K562 (cell line): ENCODE results near the gene KLRF2. TPM values are rescaled to one million over a fixed set of nuclear protein-coding genes. Genes with fewer than 3 reads are reported as not detected.

Experiments
- ATAC-seq: fragments of 200-7000 bp; cut with Tn5 transposase; 3 replicates; pipeline ENCODE4 v1.9.1; 2020; ENCODE audit warnings: moderate library complexity
- BruUV-seq: library from RNA; stranded (reverse); fragments of 400-500 nt; replicated peaks from 2 replicates; lab custom pipeline; 2021; lab: Mats Ljungman, UMichigan
- CTCF ChIA-PET: fragments of 300-600 bp; formaldehyde crosslinking; extraction: SDS; loops from one replicate; lab custom pipeline; 2021; ENCODE audit warnings: low intra/inter-chr PET ratio; lab: Yijun Ruan, JAX
- POLR2A ChIA-PET: fragments of 300-600, 350-650 bp; sonication (Branson Sonifier 250); formaldehyde crosslinking; extraction: SDS; loops from one replicate; lab custom pipeline; 2021; ENCODE audit warnings: antibody characterized with exemption, inconsistent platforms; lab: Yijun Ruan, JAX
- DNase-seq, 4 experiments: peaks; one replicate each; pipeline versions ENCODE4 v3.0.0 to v3.0.0-alpha.2; 2011 to 2018; ENCODE audit warnings: low spot score in 3 of 4, mixed read lengths in 3 of 4; ENCODE audit errors: extremely low read depth in 1 of 4
- FAIRE-seq: peaks from 2 replicates; lab custom pipeline; 2011; peaks lifted over from hg19 to GRCh38; lab: Jason Lieb, UNC
- H2AFZ ChIP-seq: 2 replicates; pipeline ENCODE4 v1.6.0; 2011; ENCODE audit warnings: low read depth, low read length, control low read depth, inconsistent platforms
- H3K27ac ChIP-seq: fragments of 200-600 bp; 3 replicates; pipeline ENCODE4 v1.8.0; 2011; ENCODE audit warnings: low read depth, mild to moderate bottlenecking, control low read depth, inconsistent platforms, low read length, moderate library complexity, mixed read lengths; ENCODE audit errors: extremely low read depth
- H3K27me3 ChIP-seq, 2 experiments: fragments of 300-600 bp in 1 of 2; 2 replicates in 1 of 2; 3 replicates in 1 of 2; pipeline versions ENCODE4 v1.6.0 to v1.8.0; 2011; ENCODE audit warnings: inconsistent platforms in 2 of 2, low read length in 2 of 2, mild to moderate bottlenecking in 1 of 2, mixed read lengths in 1 of 2, moderate library complexity in 1 of 2; ENCODE audit not compliant: control insufficient read depth in 2 of 2, insufficient read depth in 2 of 2
- H3K36me3 ChIP-seq: fragments of 300-600 bp; 3 replicates; pipeline ENCODE4 v1.8.0; 2011; ENCODE audit warnings: mild to moderate bottlenecking, low read length, inconsistent platforms; ENCODE audit not compliant: control insufficient read depth, insufficient read depth
- H3K4me1 ChIP-seq, 2 experiments: fragments of 200-600 bp in 1 of 2; replicated peaks in 1 of 2; 2 replicates in 1 of 2; 3 replicates in 1 of 2; pipeline versions ENCODE4 v1.5.1 to v1.8.0; 2011; ENCODE audit warnings: inconsistent platforms in 2 of 2, low read length in 2 of 2, mild to moderate bottlenecking in 1 of 2, mixed read lengths in 1 of 2, moderate library complexity in 1 of 2; ENCODE audit not compliant: control insufficient read depth in 2 of 2, insufficient read depth in 2 of 2
- H3K4me2 ChIP-seq: 2 replicates; pipeline ENCODE4 v1.6.1; 2011; ENCODE audit warnings: low read length, control low read depth, inconsistent platforms, mixed read lengths; ENCODE audit not compliant: insufficient read depth
- H3K4me3 ChIP-seq: fragments of 200-600 bp; sonication (generic), shearing (Covaris generic); 2 replicates; pipeline ENCODE4 v1.5.1; 2016; ENCODE audit warnings: control low read depth, inconsistent platforms
- H3K79me2 ChIP-seq: fragments of 200-600 bp; 3 replicates; pipeline ENCODE4 v1.8.0; 2011; ENCODE audit warnings: low read length, inconsistent platforms; ENCODE audit not compliant: control insufficient read depth, insufficient read depth
- H3K9ac ChIP-seq, 2 experiments: 2 replicates each; pipeline versions ENCODE4 v1.6.0 to v1.6.1; 2011; ENCODE audit warnings: low read depth in 2 of 2, low read length in 2 of 2, control low read depth in 1 of 2, inconsistent platforms in 1 of 2, mild to moderate bottlenecking in 1 of 2, mixed read lengths in 1 of 2; ENCODE audit not compliant: insufficient read depth in 1 of 2
- H3K9me1 ChIP-seq: one replicate; pipeline ENCODE4 v1.6.0; 2011; ENCODE audit warnings: inconsistent platforms, mild to moderate bottlenecking, low read length, moderate library complexity; ENCODE audit not compliant: control insufficient read depth, insufficient read depth
- H3K9me3 ChIP-seq: replicated peaks from 2 replicates; pipeline ENCODE4 v1.5.1; 2011; ENCODE audit warnings: low read depth, low read length, inconsistent platforms; ENCODE audit not compliant: control insufficient read depth, insufficient read depth
- H4K20me1 ChIP-seq: replicated peaks from 2 replicates; pipeline ENCODE4 v1.6.1; 2011; ENCODE audit warnings: low read length, inconsistent platforms, mixed read lengths; ENCODE audit not compliant: control insufficient read depth, insufficient read depth
- CTBP1 ChIP-seq: fragments of 450-650 bp; IDR thresholded peaks from 2 replicates; pipeline ENCODE4 v1.6.1; 2016; ENCODE audit warnings: borderline replicate concordance
- ELF4 ChIP-seq: fragments of 450-650 bp; formaldehyde crosslinking; IDR thresholded peaks from 2 replicates; pipeline ENCODE4 v1.4.0; 2022; ENCODE audit warnings: missing genetic modification characterization
- ETS2 ChIP-seq: IDR thresholded peaks from 2 replicates; pipeline ENCODE4 v1.6.1; 2016; ENCODE audit warnings: borderline replicate concordance, missing genetic modification characterization, mild to moderate bottlenecking, moderate library complexity, missing compliant biosample characterization; ENCODE audit not compliant: poor library complexity, severe bottlenecking
- ETV6 ChIP-seq, 3 experiments: fragments of 150-350 bp in 1 of 3; sonication (generic) in 1 of 3; formaldehyde crosslinking in 1 of 3; IDR thresholded peaks; 2 replicates each; pipeline versions ENCODE4 v1.6.1 to v1.8.0; 2014 to 2022; ENCODE audit warnings: borderline replicate concordance in 2 of 3, low read depth in 2 of 3, antibody characterized with exemption in 1 of 3, low read length in 1 of 3, mild to moderate bottlenecking in 1 of 3, missing genetic modification reagents in 1 of 3
- HDAC6 ChIP-seq: IDR thresholded peaks from 2 replicates; pipeline ENCODE4 v1.6.1; 2012; ENCODE audit warnings: low read depth, mild to moderate bottlenecking, control low read depth, inconsistent platforms, low read length, moderate library complexity
- HMGXB4 ChIP-seq: sonication (generic); formaldehyde crosslinking; IDR thresholded peaks from 2 replicates; pipeline ENCODE4 v1.8.1; 2023; ENCODE audit warnings: mild to moderate bottlenecking, missing genetic modification reagents
- NELFE ChIP-seq: IDR thresholded peaks from 2 replicates; pipeline ENCODE4 v1.6.1; 2011; ENCODE audit warnings: mild to moderate bottlenecking; ENCODE audit not compliant: insufficient read depth, insufficient read length
- NR2F6 ChIP-seq: fragments of 450-650 bp; formaldehyde crosslinking; IDR thresholded peaks from 2 replicates; pipeline ENCODE4 v1.4.0; 2020; ENCODE audit warnings: mild to moderate bottlenecking
- PCBP1 ChIP-seq: fragments of 200-400 bp; formaldehyde crosslinking; IDR thresholded peaks from 2 replicates; pipeline ENCODE4 v1.6.1; 2018; ENCODE audit warnings: mild to moderate bottlenecking, low read depth, low read length; ENCODE audit not compliant: poor library complexity, severe bottlenecking
- POLR2AphosphoS5 ChIP-seq: IDR thresholded peaks from 2 replicates; pipeline ENCODE4 v1.6.1; 2011; ENCODE audit warnings: mild to moderate bottlenecking, low read depth, low read length, moderate library complexity; ENCODE audit not compliant: control insufficient read depth, insufficient read depth
- TRIM24 ChIP-seq, 2 experiments: fragments of 450-650 bp; IDR thresholded peaks; 2 replicates each; pipeline ENCODE4 v1.6.1; 2016
- TRIM25 ChIP-seq: fragments of 450-650 bp; IDR thresholded peaks from 2 replicates; pipeline ENCODE4 v1.7.0; 2016; ENCODE audit warnings: borderline replicate concordance
- ZNF12 ChIP-seq: sonication (generic); formaldehyde crosslinking; IDR thresholded peaks from 2 replicates; pipeline ENCODE4 v1.4.0; 2020; ENCODE audit warnings: mild to moderate bottlenecking, missing genetic modification reagents
- ZNF197 ChIP-seq: fragments of 200-800 bp; sonication (Bioruptor generic); IDR thresholded peaks from 2 replicates; pipeline ENCODE4 v1.6.1; 2016; ENCODE audit warnings: low read depth, missing genetic modification characterization, missing compliant biosample characterization
- ZNF232 ChIP-seq: sonication (generic); formaldehyde crosslinking; IDR thresholded peaks from 2 replicates; pipeline ENCODE4 v1.8.0; 2022; ENCODE audit warnings: mild to moderate bottlenecking, missing genetic modification reagents
- ZNF239 ChIP-seq: fragments of 250-450 bp; sonication (Bioruptor Pico); IDR thresholded peaks from 2 replicates; pipeline ENCODE4 v1.4.0; 2020; ENCODE audit warnings: mild to moderate bottlenecking
- ZNF384 ChIP-seq: IDR thresholded peaks from 2 replicates; pipeline ENCODE4 v1.6.1; 2012; ENCODE audit warnings: low read depth, low read length, improper control_type of control experiment
- ZNF589 ChIP-seq: fragments of 200-800 bp; sonication (Bioruptor generic); IDR thresholded peaks from 2 replicates; pipeline ENCODE4 v1.6.1; 2016; ENCODE audit warnings: low read depth, missing genetic modification characterization, missing compliant biosample characterization
- WGBS: fragments of 100-300 bp; shearing (Covaris generic); methylation state at CpG from one replicate; pipeline ENCODE4 v1.1.6; 2016; ENCODE audit warnings: low coverage, mixed read lengths; ENCODE audit not compliant: insufficient coverage; ENCODE audit errors: missing lambda C conversion rate; 5-methylcytosine and 5-hydroxymethylcytosine counted together
- in situ Hi-C: fragments of 300-500 bp; cut with MboI; formaldehyde crosslinking; loops from 4 replicates; pipeline ENCODE4 v1.15.0; 2018; ENCODE audit warnings: inconsistent platforms, mixed read lengths
- intact Hi-C: fragments of 100-400 bp; cut with micrococcal nuclease; formaldehyde crosslinking; loops from 2 replicates; pipeline ENCODE4 v1.14.2; 2022
- polyA plus RNA-seq, 8 experiments: library from polyadenylated mRNA; depleted of rRNA in 4 of 8; stranded (reverse) in 5 of 8; unstranded in 3 of 8; fragments of >200 nt; fragmentation: Nextera tagmentation in 2 of 8; fragmentation: Illumina TruSeq in 1 of 8; extraction: Ambion mirVana in 2 of 8; extraction: Trizol in 1 of 8; gene quantifications; 2 replicates each; pipeline versions ENCODE4 v1.2.1 to v1.2.3, GENCODE V29; 2011 to 2014; ENCODE audit warnings: inconsistent platforms in 1 of 8, missing spikeins in 1 of 8
- total RNA-seq, 7 experiments: library from RNA; depleted of rRNA in 6 of 7; stranded (reverse); fragments of >200 nt in 6 of 7; fragmentation: Illumina TruSeq in 2 of 7; extraction: Trizol in 2 of 7; gene quantifications; 2 replicates each; pipeline versions ENCODE4 v1.2.1 to v1.2.3, GENCODE V29; 2011 to 2021; ENCODE audit warnings: low replicate concordance in 1 of 7

KLRF2 gene
- total and polyA plus RNA-seq, 9 of the 15 experiments (the other 6 are each of a cell fraction or from before 2014, with no cell fraction given), result not detected

GRCh38 chr12:9920451-9920850 is 39.2 kb downstream of the KLRF2 start:
- Histone ChIP-seq H2AFZ (peak overlapping the region; percentile 58; the same call in 1 of the 2 replicates), H3K27ac (no peak overlapping the region), H3K4me1 (no peaks in the 10 kb centered on the region), H3K4me3 (no peak overlapping the region), H3K9ac (no peak overlapping the region), H3K79me2 (no peaks in the 10 kb centered on the region), H4K20me1 (no peaks in the 10 kb centered on the region), H3K27me3 (no peaks in the 10 kb centered on the region), H3K36me3 (no peaks in the 10 kb centered on the region), H3K4me2 (no peak overlapping the region), H3K9me1 (no peaks in the 10 kb centered on the region), H3K9me3 (no peaks in the 10 kb centered on the region)
- DNase-seq, result no peak
- FAIRE-seq, result no peak
- no TSS peak for BruUV-seq
- POLR2A ChIA-PET, result no interaction called here
- in situ Hi-C loops (loop anchor here (10.0 kb wide), 1 partner anchor 176 kb away; no protein-coding TSS in a partner anchor), intact Hi-C loops (no loop called here)
- no peak for ATAC-seq
- WGBS, result 38% methylated on average over 10 of the region's 10 CpGs
- CTCF ChIA-PET, result no interaction called here
- TF ChIP-seq CTBP1, result no peak
- TF ChIP-seq NELFE, result no peak
- TF ChIP-seq POLR2AphosphoS5, result no peak
- TF ChIP-seq HMGXB4, result no peak
- TF ChIP-seq ZNF239, result no peak
- TF ChIP-seq HDAC6, result no peak
- TF ChIP-seq ZNF232, result no peak
- no peak for TF ChIP-seq TRIM24 (IDR thresholded peaks at IDR 0.05)
- no peak for TF ChIP-seq ETV6 (IDR thresholded peaks at IDR 0.05; ENCODE audit: borderline replicate concordance in 1 of 2, low read depth in 2 of 2, low read length in 1 of 2)
- no peak for TF ChIP-seq ETV6 (CRISPR knock-in tag; IDR thresholded peaks at IDR 0.05; ENCODE audit: borderline replicate concordance)
- no peak for TF ChIP-seq NR2F6
- no peak for TF ChIP-seq ZNF589 (CRISPR knock-in tag)
- no peak for TF ChIP-seq ZNF384
- no peak for TF ChIP-seq ETS2
- no peak for TF ChIP-seq TRIM25
- no peak for TF ChIP-seq ZNF12
- no peak for TF ChIP-seq PCBP1
- TF ChIP-seq ELF4, result no peak
- no peak for TF ChIP-seq ZNF197 (CRISPR knock-in tag)
